ENCODE data around the gene PAX5.

- no peak for TF ChIP-seq CTCF (IDR thresholded peaks at IDR 0.05)
- TF ChIP-seq ZFX (IDR thresholded peaks at IDR 0.05; ENCODE audit: borderline replicate concordance), result no peak
Measured at GRCh38 chr9:36906492-36906891, 127.6 kb downstream of the PAX5 start.
